Neural crest cell (in vitro differentiated cells): ENCODE results near the gene AKR7A2. TPM values are rescaled to one million over a fixed set of nuclear protein-coding genes. Genes with fewer than 3 reads are reported as not detected.

ENCODE experiments used
- DNase-seq: peaks from one replicate; pipeline ENCODE4 v3.0.0; 2021; ENCODE audit warnings: low read depth, mixed read lengths, low spot score
- H3K27ac Mint-ChIP-seq: one replicate; pipeline ENCODE4 v1.8.0; 2021; ENCODE audit warnings: mild to moderate bottlenecking, mixed read lengths; ENCODE audit not compliant: unreplicated experiment
- H3K27me3 Mint-ChIP-seq: 2 replicates; pipeline ENCODE4 v1.8.0; 2021; ENCODE audit warnings: low read depth, mild to moderate bottlenecking, mixed read lengths
- H3K36me3 Mint-ChIP-seq: 2 replicates; pipeline ENCODE4 v1.8.0; 2021; ENCODE audit warnings: low read depth, mild to moderate bottlenecking, mixed read lengths
- H3K4me1 Mint-ChIP-seq: 2 replicates; pipeline ENCODE4 v1.8.0; 2021; ENCODE audit warnings: mixed read lengths
- H3K4me3 Mint-ChIP-seq: one replicate; pipeline ENCODE4 v1.8.0; 2021; ENCODE audit warnings: mild to moderate bottlenecking, mixed read lengths
- H3K9me3 Mint-ChIP-seq: 2 replicates; pipeline ENCODE4 v1.8.0; 2021; ENCODE audit warnings: mixed read lengths
- total RNA-seq: library from RNA; stranded (reverse); gene quantifications from 2 replicates; pipeline ENCODE4 v1.2.1, GENCODE V29; 2021
- TF ChIP-seq, protein P1 (sequence below): fragments of 200-600 bp; sonication (generic); conservative IDR thresholded peaks from 2 replicates; pipeline ENCODE4 v1.5.0; 2021; ENCODE audit warnings: antibody characterized with exemption, mild to moderate bottlenecking

Gene AKR7A2
- total RNA-seq, 1 donor from 2014 or later = 75.7 TPM

GRCh38 chr1:19358710-19359109, 46.8 kb upstream of the AKR7A2 start:
- Mint-ChIP-seq H3K4me1 (peaks cover 5% of the 10 kb centered on the region), H3K27ac (no peak overlapping the region), H3K9me3 (no peaks in the 10 kb centered on the region), H3K4me3 (no peak overlapping the region), H3K27me3 (no peaks in the 10 kb centered on the region), H3K36me3 (peaks cover 3% of the 10 kb centered on the region)
- TF ChIP-seq, protein P1, sequence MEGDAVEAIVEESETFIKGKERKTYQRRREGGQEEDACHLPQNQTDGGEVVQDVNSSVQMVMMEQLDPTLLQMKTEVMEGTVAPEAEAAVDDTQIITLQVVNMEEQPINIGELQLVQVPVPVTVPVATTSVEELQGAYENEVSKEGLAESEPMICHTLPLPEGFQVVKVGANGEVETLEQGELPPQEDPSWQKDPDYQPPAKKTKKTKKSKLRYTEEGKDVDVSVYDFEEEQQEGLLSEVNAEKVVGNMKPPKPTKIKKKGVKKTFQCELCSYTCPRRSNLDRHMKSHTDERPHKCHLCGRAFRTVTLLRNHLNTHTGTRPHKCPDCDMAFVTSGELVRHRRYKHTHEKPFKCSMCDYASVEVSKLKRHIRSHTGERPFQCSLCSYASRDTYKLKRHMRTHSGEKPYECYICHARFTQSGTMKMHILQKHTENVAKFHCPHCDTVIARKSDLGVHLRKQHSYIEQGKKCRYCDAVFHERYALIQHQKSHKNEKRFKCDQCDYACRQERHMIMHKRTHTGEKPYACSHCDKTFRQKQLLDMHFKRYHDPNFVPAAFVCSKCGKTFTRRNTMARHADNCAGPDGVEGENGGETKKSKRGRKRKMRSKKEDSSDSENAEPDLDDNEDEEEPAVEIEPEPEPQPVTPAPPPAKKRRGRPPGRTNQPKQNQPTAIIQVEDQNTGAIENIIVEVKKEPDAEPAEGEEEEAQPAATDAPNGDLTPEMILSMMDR = no peak
- no peak for DNase-seq

- Mint-ChIP-seq H3K4me1 (peaks cover 5% of the 10 kb centered on the region), H3K4me3 (no peak overlapping the region), H3K36me3 (peaks cover 4% of the 10 kb centered on the region), H3K27me3 (no peaks in the 10 kb centered on the region), H3K9me3 (no peaks in the 10 kb centered on the region), H3K27ac (no peak overlapping the region)
- DNase-seq = no peak
- TF ChIP-seq, protein P1 = no peak
These were observed 45.5 kb upstream of the AKR7A2 start for GRCh38 chr1:19357299-19357986.

GRCh38 chr1:19356266-19356665, 44.3 kb upstream of the AKR7A2 start:
- Mint-ChIP-seq H3K9me3 (no peaks in the 10 kb centered on the region), H3K36me3 (peaks cover 7% of the 10 kb centered on the region), H3K27ac (no peak overlapping the region), H3K4me1 (peaks cover 5% of the 10 kb centered on the region), H3K4me3 (no peak overlapping the region), H3K27me3 (no peaks in the 10 kb centered on the region)
- no peak for DNase-seq
- TF ChIP-seq, protein P1 = no peak

DNA sequence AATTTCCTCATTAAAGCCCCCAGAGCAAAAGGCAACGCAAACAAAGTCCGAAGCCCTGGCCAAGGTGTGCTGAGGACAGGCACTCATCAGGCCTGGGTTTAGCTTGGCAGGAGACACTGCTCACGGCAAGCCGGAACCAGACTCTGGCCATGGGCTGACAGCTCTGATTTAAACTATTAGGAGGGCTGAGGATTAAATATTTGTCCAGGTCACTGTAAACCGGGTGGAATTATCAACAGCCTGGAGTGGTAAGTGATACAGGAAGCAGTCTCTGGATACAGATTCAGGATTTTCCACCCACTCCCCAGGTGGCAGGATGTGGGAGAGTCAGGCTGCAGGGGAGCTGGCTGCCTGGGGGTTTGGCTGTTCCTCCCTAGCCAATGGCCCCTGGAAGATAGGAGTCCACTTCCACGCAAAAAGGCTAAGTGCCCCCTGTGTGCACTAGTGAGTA, 42.6 kb upstream of the AKR7A2 start:
- H3K4me1 Mint-ChIP-seq = no peaks in the 10 kb centered on the region
- DNase-seq = no peak
- no peaks in the 10 kb centered on the region for H3K27me3 Mint-ChIP-seq
- no peaks in the 10 kb centered on the region for H3K9me3 Mint-ChIP-seq
- no peak overlapping the region for H3K4me3 Mint-ChIP-seq
- TF ChIP-seq, protein P1 = no peak
- H3K36me3 Mint-ChIP-seq = peaks cover 7% of the 10 kb centered on the region
- peak overlapping the region; percentile 67 for H3K27ac Mint-ChIP-seq

DNA sequence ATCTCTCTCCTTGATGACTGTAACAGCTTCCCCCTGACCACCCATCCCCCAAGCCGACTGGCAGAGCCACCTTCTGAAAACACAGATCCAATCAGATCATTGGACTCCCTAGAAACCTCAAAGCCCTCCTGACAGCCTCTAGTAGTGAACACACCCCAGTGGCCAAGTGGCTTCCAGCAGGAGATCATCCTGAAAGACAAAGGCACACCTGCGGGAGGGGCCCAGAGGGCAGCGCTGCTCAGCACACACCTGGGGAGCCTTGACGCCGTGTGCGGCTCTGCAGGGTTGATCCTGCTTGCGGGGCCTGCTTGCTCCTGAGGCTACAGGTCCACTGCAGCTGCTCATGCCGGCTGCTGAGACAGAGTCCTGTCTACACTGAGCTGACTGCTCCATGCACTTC, 41.7 kb upstream of the AKR7A2 start:
- TF ChIP-seq, protein P1 = no peak
- Mint-ChIP-seq H3K4me3 (no peak overlapping the region), H3K36me3 (peaks cover 7% of the 10 kb centered on the region), H3K27me3 (no peaks in the 10 kb centered on the region), H3K4me1 (no peaks in the 10 kb centered on the region), H3K9me3 (no peaks in the 10 kb centered on the region), H3K27ac (no peak overlapping the region)
- no peak for DNase-seq
